HepG2 (cell line): ENCODE data around the gene CDCA5. TPM values are rescaled to one million over a fixed set of nuclear protein-coding genes. Genes with fewer than 3 reads are reported as not detected.

Experiments
- ASH2L ChIP-seq: fragments of 300-600, 200-600 bp; sonication (generic); IDR thresholded peaks from 2 replicates; pipeline ENCODE4 v1.7.0; 2017; ENCODE audit warnings: low read depth, mild to moderate bottlenecking, moderate library complexity, mixed read lengths, low read length; ENCODE audit not compliant: insufficient read length
- BRD4 ChIP-seq: sonication (generic); formaldehyde crosslinking; IDR thresholded peaks from 2 replicates; pipeline ENCODE4 v1.4.0; 2020; ENCODE audit warnings: missing genetic modification reagents
- CENPX ChIP-seq: sonication (generic); formaldehyde crosslinking; IDR thresholded peaks from 2 replicates; pipeline ENCODE4 v1.9.0; 2021; ENCODE audit warnings: mild to moderate bottlenecking, missing genetic modification reagents, moderate library complexity
- FOSL1 ChIP-seq: sonication (generic); formaldehyde crosslinking; IDR thresholded peaks from 2 replicates; pipeline ENCODE4 v1.9.0; 2021; ENCODE audit warnings: missing genetic modification reagents, borderline replicate concordance
- HNRNPH1 ChIP-seq: fragments of 200-400 bp; formaldehyde crosslinking; optimal IDR thresholded peaks from 2 replicates; pipeline ENCODE3; 2017; ENCODE audit warnings: mild to moderate bottlenecking, low read depth, low read length
- HNRNPK ChIP-seq: fragments of 200-400 bp; formaldehyde crosslinking; IDR thresholded peaks from 2 replicates; pipeline ENCODE4 v1.6.1; 2018; ENCODE audit warnings: low read length, low read depth, moderate library complexity, mild to moderate bottlenecking; ENCODE audit not compliant: poor library complexity, severe bottlenecking
- KDM2A ChIP-seq: sonication (generic); formaldehyde crosslinking; IDR thresholded peaks from 2 replicates; pipeline ENCODE4 v1.4.0; 2020; ENCODE audit warnings: low read depth, missing genetic modification reagents, borderline replicate concordance
- KMT2B ChIP-seq: IDR thresholded peaks from 2 replicates; pipeline ENCODE4 v1.6.1; 2016; ENCODE audit warnings: missing genetic modification reagents, missing compliant biosample characterization
- MAZ ChIP-seq, 2 experiments: sonication (generic) in 1 of 2; formaldehyde crosslinking in 1 of 2; IDR thresholded peaks; 2 replicates each; pipeline versions ENCODE4 v1.5.0 to v1.6.1; 2012 to 2020; ENCODE audit warnings: low read depth in 2 of 2, mild to moderate bottlenecking in 2 of 2, borderline replicate concordance in 1 of 2, improper control_type of control experiment in 1 of 2, low read length in 1 of 2, missing genetic modification reagents in 1 of 2, moderate library complexity in 1 of 2
- NAIF1 ChIP-seq: sonication (generic); formaldehyde crosslinking; IDR thresholded peaks from 2 replicates; pipeline ENCODE4 v1.5.0; 2020; ENCODE audit warnings: mild to moderate bottlenecking, missing genetic modification reagents, borderline replicate concordance
- PCBP2 ChIP-seq: fragments of 200-400 bp; formaldehyde crosslinking; optimal IDR thresholded peaks from 2 replicates; pipeline ENCODE3; 2018; ENCODE audit warnings: low read length, low read depth; ENCODE audit not compliant: poor library complexity, severe bottlenecking
- RAD21 ChIP-seq: fragments of 450-650 bp; formaldehyde crosslinking; IDR thresholded peaks from 2 replicates; pipeline ENCODE4 v1.5.0; 2020; ENCODE audit warnings: mild to moderate bottlenecking
- REPIN1 ChIP-seq: sonication (generic); formaldehyde crosslinking; IDR thresholded peaks from 2 replicates; pipeline ENCODE4 v1.8.0; 2022; ENCODE audit warnings: missing genetic modification reagents, low read depth, mild to moderate bottlenecking, borderline replicate concordance
- SAP130 ChIP-seq: IDR thresholded peaks from 2 replicates; pipeline ENCODE4 v1.6.1; 2016; ENCODE audit warnings: low read depth
- U2AF2 ChIP-seq: fragments of 200-400 bp; formaldehyde crosslinking; IDR thresholded peaks from 2 replicates; pipeline ENCODE4 v1.6.1; 2017; ENCODE audit warnings: low read depth, mild to moderate bottlenecking, low read length
- ZFX ChIP-seq: sonication (generic); formaldehyde crosslinking; IDR thresholded peaks from 2 replicates; pipeline ENCODE4 v1.4.0; 2020; ENCODE audit warnings: mild to moderate bottlenecking, low read depth, missing genetic modification reagents, moderate library complexity
- ZFY ChIP-seq: sonication (generic); formaldehyde crosslinking; IDR thresholded peaks from 2 replicates; pipeline ENCODE4 v1.4.0; 2020; ENCODE audit warnings: missing genetic modification reagents
- ZNF572 ChIP-seq: sonication (generic); formaldehyde crosslinking; IDR thresholded peaks from 2 replicates; pipeline ENCODE4 v1.5.1; 2020; ENCODE audit warnings: mild to moderate bottlenecking, missing genetic modification reagents
- ZNF687 ChIP-seq: sonication (generic); formaldehyde crosslinking; IDR thresholded peaks from 2 replicates; pipeline ENCODE4 v1.5.1; 2020; ENCODE audit warnings: mild to moderate bottlenecking, missing genetic modification reagents, moderate library complexity
- ZNF780A ChIP-seq: sonication (generic); formaldehyde crosslinking; IDR thresholded peaks from 2 replicates; pipeline ENCODE4 v1.8.0; 2022; ENCODE audit warnings: mild to moderate bottlenecking, missing genetic modification reagents, moderate library complexity
- ZSCAN29 ChIP-seq: sonication (generic); formaldehyde crosslinking; conservative IDR thresholded peaks from 2 replicates; pipeline ENCODE4 v1.4.0; 2020; ENCODE audit warnings: mild to moderate bottlenecking, missing genetic modification reagents
- polyA plus RNA-seq, 8 experiments: library from polyadenylated mRNA; depleted of rRNA in 3 of 8; stranded (reverse) in 7 of 8; unstranded in 1 of 8; fragments of >200 nt; fragmentation: Illumina TruSeq in 4 of 8; extraction: Trizol in 4 of 8; gene quantifications; 2 replicates each; pipeline versions ENCODE4 v1.2.1 to v1.2.3, GENCODE V29; 2011 to 2016; ENCODE audit warnings: low read depth in 4 of 8, missing spikeins in 1 of 8, mixed read lengths in 1 of 8; ENCODE audit not compliant: insufficient read depth in 1 of 8
- total RNA-seq, 5 experiments: library from RNA; depleted of rRNA; stranded (reverse); fragments of >200 nt; fragmentation: Illumina TruSeq; extraction: Trizol; gene quantifications; 2 replicates each; pipeline ENCODE4 v1.2.3, GENCODE V29; 2016; ENCODE audit warnings: low read depth in 1 of 5
- TF ChIP-seq, protein P1 (sequence below): sonication (generic); formaldehyde crosslinking; IDR thresholded peaks from 2 replicates; pipeline ENCODE4 v1.5.0; 2020; ENCODE audit warnings: mild to moderate bottlenecking, missing genetic modification reagents, moderate library complexity
- TF ChIP-seq, protein P2 (sequence below): sonication (generic); formaldehyde crosslinking; IDR thresholded peaks from 2 replicates; pipeline ENCODE4 v1.4.0; 2020; ENCODE audit warnings: missing genetic modification reagents

Gene CDCA5
- total and polyA plus RNA-seq, 2 of the 13 experiments (the other 11 are each of a cell fraction or from before 2014, with no cell fraction given): 13.5 to 50.6 TPM

DNA sequence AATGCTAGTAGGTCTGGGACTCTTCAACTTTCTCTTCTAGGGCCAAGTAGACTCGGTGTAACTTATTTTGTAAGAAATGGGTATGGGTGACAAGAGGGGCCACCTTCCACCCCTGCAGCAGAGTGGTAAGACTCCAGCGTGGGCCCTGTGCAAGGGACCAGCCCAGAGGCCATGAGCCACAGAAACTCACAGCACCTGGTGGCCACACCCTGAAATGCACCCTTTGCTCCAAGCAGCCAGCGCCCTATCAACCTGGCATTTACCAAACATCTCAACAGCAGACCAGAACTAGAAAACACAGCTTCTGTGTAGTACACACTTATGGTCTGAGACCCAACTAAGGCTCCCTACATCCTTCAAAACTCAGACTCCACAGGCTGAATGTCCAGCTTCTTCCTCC is 5.7 kb downstream of the CDCA5 start (continued):
- TF ChIP-seq ZNF687 (CRISPR knock-in tag) (peak; percentile 44), HNRNPH1 (no peak), ZNF780A (no peak), RAD21 (CRISPR knock-in tag) (peak; percentile 78), PCBP2 (no peak), NAIF1 (CRISPR knock-in tag) (no peak), ZFX (CRISPR knock-in tag) (peak; percentile 44; the same call in 1 of the 2 replicates), REPIN1 (CRISPR knock-in tag) (no peak), KMT2B (no peak), U2AF2 (no peak), HNRNPK (no peak), ZSCAN29 (CRISPR knock-in tag) (no peak), CENPX (CRISPR knock-in tag) (no peak), SAP130 (CRISPR knock-in tag) (peak; percentile 49; the same call in 1 of the 2 replicates), ZFY (CRISPR knock-in tag) (peak; percentile 45; the same call in 1 of the 2 replicates), MAZ (IDR thresholded peaks at IDR 0.05; ENCODE audit: borderline replicate concordance, low read depth, low read length) (no peak), MAZ (CRISPR knock-in tag; IDR thresholded peaks at IDR 0.05; ENCODE audit: low read depth) (no peak), FOSL1 (CRISPR knock-in tag) (no peak), KDM2A (CRISPR knock-in tag) (0 out of 2 replicates have a peak, but pooled peaks have one; percentile 28), BRD4 (no peak), ASH2L (peak; percentile 24), ZNF572 (CRISPR knock-in tag) (no peak)
- TF ChIP-seq, protein P1, sequence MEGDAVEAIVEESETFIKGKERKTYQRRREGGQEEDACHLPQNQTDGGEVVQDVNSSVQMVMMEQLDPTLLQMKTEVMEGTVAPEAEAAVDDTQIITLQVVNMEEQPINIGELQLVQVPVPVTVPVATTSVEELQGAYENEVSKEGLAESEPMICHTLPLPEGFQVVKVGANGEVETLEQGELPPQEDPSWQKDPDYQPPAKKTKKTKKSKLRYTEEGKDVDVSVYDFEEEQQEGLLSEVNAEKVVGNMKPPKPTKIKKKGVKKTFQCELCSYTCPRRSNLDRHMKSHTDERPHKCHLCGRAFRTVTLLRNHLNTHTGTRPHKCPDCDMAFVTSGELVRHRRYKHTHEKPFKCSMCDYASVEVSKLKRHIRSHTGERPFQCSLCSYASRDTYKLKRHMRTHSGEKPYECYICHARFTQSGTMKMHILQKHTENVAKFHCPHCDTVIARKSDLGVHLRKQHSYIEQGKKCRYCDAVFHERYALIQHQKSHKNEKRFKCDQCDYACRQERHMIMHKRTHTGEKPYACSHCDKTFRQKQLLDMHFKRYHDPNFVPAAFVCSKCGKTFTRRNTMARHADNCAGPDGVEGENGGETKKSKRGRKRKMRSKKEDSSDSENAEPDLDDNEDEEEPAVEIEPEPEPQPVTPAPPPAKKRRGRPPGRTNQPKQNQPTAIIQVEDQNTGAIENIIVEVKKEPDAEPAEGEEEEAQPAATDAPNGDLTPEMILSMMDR: peak; percentile 86
- TF ChIP-seq, protein P2, sequence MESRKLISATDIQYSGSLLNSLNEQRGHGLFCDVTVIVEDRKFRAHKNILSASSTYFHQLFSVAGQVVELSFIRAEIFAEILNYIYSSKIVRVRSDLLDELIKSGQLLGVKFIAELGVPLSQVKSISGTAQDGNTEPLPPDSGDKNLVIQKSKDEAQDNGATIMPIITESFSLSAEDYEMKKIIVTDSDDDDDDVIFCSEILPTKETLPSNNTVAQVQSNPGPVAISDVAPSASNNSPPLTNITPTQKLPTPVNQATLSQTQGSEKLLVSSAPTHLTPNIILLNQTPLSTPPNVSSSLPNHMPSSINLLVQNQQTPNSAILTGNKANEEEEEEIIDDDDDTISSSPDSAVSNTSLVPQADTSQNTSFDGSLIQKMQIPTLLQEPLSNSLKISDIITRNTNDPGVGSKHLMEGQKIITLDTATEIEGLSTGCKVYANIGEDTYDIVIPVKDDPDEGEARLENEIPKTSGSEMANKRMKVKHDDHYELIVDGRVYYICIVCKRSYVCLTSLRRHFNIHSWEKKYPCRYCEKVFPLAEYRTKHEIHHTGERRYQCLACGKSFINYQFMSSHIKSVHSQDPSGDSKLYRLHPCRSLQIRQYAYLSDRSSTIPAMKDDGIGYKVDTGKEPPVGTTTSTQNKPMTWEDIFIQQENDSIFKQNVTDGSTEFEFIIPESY (CRISPR knock-in tag): peak; percentile 93
